GM12872 (cell line): Measurements from ENCODE around the gene SNX25.

Experiments
- TF ChIP-seq, protein P1 (sequence below): IDR thresholded peaks from 3 replicates; pipeline ENCODE4 v1.5.1; 2011; ENCODE audit warnings: low read depth, mild to moderate bottlenecking, low read length, moderate library complexity; ENCODE audit not compliant: insufficient read depth

The SNX25 gene

GRCh38 chr4:185186769-185187168, 22.6 kb upstream of the SNX25 start:
- TF ChIP-seq, protein P1, sequence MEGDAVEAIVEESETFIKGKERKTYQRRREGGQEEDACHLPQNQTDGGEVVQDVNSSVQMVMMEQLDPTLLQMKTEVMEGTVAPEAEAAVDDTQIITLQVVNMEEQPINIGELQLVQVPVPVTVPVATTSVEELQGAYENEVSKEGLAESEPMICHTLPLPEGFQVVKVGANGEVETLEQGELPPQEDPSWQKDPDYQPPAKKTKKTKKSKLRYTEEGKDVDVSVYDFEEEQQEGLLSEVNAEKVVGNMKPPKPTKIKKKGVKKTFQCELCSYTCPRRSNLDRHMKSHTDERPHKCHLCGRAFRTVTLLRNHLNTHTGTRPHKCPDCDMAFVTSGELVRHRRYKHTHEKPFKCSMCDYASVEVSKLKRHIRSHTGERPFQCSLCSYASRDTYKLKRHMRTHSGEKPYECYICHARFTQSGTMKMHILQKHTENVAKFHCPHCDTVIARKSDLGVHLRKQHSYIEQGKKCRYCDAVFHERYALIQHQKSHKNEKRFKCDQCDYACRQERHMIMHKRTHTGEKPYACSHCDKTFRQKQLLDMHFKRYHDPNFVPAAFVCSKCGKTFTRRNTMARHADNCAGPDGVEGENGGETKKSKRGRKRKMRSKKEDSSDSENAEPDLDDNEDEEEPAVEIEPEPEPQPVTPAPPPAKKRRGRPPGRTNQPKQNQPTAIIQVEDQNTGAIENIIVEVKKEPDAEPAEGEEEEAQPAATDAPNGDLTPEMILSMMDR: no peak

DNA sequence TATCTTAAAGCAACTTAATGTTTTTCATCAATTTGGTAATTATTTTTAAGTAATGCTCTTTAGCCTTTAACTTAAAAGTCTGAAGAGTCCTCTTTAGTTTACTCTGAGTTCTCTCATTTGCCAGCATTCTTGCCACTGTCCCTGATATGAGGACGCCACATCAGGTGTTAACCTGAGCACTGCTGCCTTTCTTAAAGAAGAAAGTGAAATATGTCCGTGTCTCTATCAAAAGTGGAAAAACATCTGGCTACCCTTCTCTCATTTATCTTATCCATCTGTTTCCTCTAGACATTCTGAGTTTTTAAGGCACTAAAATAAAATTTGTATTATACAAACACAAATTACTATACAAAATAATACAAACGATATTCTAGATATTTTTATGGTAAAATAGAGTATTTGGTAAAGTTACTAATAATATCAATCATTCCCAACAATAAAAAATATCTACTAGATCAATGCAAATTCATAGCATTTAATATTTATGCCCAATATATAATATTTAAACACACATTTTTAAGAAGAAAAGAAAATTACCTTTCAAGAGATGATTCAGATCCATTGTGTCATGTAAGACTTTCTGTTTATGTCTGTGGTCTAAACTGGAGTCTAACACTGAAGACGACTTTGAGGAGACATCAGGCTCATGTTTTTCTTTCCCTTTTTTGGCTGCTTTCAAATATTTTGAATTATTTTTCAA, 19.6 kb upstream of the SNX25 start:
- TF ChIP-seq, protein P1: no peak

DNA sequence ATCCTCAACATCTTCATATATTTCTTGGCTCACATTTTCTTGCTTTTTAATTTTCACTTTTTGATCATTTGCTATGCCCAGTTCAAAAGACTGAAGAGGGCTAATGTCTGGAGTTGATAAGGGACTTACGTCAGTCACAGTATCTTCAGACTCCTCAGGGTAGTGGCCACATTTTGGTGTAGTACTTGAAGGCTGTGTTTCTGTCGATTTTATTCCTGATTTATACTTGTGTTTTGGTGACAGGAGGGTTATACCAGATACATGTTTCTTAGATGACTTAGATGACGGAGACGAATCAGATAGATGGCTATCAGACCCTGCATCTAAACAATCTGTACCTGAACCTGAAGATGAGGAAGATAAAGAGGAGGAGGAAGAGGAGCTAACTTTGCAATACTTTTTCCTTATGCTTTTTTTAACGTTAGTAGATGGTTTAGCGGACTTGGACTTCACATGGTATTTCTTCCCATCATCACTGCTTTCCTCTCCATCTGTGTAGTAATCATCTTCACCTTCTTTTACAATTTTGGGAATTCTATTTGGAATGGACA, 19.0 kb upstream of the SNX25 start:
- TF ChIP-seq, protein P1: no peak

GRCh38 chr4:185192059-185192458, 17.3 kb upstream of the SNX25 start:
- TF ChIP-seq, protein P1: no peak

DNA sequence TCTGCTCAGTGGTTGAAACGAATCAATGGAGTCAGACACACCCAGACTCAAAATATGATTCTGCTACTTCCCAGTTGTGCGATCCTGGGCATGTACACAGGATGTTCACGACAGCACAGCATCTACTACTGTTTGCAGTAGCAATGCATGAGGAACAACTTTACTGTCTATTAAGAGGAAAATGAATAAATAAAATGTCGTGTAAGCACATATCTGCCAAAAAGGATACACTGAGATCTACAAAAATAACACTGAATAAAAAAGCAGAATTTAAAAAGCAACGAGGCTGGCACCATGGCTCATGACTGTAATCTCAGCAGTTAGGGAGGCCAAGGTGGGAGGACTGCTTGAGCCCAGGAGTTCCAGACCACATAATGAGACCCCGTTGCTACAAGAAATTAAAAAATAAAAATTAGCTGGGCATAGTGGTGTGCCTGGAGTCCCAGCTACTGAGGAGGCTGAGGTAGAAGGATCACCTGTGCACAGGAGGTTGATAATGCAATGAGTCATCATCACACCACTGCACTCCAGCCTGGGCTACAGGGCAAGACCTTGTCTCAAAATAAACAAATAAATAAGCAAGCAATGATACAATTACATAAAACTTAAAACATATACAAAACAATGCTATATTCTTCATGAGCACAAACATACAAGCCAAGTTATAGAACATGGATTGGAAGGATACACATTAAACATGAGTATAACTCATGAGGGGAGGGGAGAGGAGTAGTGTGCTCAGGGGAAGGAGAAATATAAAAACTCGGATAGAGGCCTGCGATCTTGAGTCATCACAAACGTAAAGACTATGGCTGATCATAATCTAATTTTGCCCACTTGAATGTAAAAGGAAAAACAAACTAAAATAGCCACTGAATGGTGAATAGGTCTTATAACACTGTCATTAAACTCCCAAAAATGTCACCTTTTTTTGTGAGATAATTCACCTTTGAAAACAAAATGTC, 14.2 kb upstream of the SNX25 start:
- TF ChIP-seq, protein P1: no peak

- TF ChIP-seq, protein P1: no peak
Measured at GRCh38 chr4:185196437-185196836, 13.0 kb upstream of the SNX25 start.
